PC-3 (cell line): ENCODE results near the gene CMBL. TPM values are rescaled to one million over a fixed set of nuclear protein-coding genes. Genes with fewer than 3 reads are reported as not detected.

Experiments used
- ATAC-seq: fragments of 200-7000 bp; cut with Tn5 transposase; 2 replicates; pipeline ENCODE4 v1.9.1; 2020; ENCODE audit warnings: mild to moderate bottlenecking, moderate library complexity
- BruUV-seq: library from RNA; stranded (reverse); fragments of 400-500 nt; replicated peaks from 2 replicates; lab custom pipeline; 2021; lab: Mats Ljungman, UMichigan
- CTCF ChIA-PET: fragments of 300-600 bp; sonication (Branson Sonifier 250); formaldehyde crosslinking; loops from one replicate; lab custom pipeline; 2022; ENCODE audit warnings: antibody characterized with exemption; lab: Charles Lee
- POLR2A ChIA-PET: fragments of 300-600 bp; sonication (Branson Sonifier 250); formaldehyde crosslinking; loops from one replicate; lab custom pipeline; 2022; ENCODE audit warnings: antibody characterized with exemption; ENCODE audit not compliant: unreplicated experiment; lab: Charles Lee
- DNase-seq: peaks from one replicate; pipeline ENCODE4 v3.0.0-alpha.2; 2015
- H2AFZ ChIP-seq: fragments of 300-600 bp; sonication (generic); 2 replicates; pipeline ENCODE4 v1.6.0; 2016; ENCODE audit warnings: antibody characterized with exemption, low read length
- H3F3A ChIP-seq: fragments of 300-600 bp; sonication (generic); one replicate; pipeline ENCODE4 v1.6.0; 2017; ENCODE audit warnings: antibody characterized with exemption, low read length, control low read depth, mild to moderate bottlenecking; ENCODE audit not compliant: unreplicated experiment
- H3K27ac ChIP-seq: fragments of 300-600 bp; sonication (generic); 2 replicates; pipeline ENCODE4 v1.5.1; 2016; ENCODE audit warnings: mild to moderate bottlenecking, low read length
- H3K27me3 ChIP-seq: fragments of 300-600 bp; sonication (generic); 2 replicates; pipeline ENCODE4 v1.6.1; 2016; ENCODE audit warnings: low read length, mixed read lengths
- H3K36me3 ChIP-seq: fragments of 300-600 bp; sonication (generic); 2 replicates; pipeline ENCODE4 v1.6.1; 2016; ENCODE audit warnings: low read depth, mixed run types, low read length, mixed read lengths
- H3K4me1 ChIP-seq: fragments of 300-600 bp; sonication (generic); 2 replicates; pipeline ENCODE4 v1.5.1; 2016; ENCODE audit warnings: low read length; ENCODE audit not compliant: insufficient read depth
- H3K4me2 ChIP-seq: fragments of 300-600 bp; sonication (generic); 2 replicates; pipeline ENCODE4 v1.6.0; 2016; ENCODE audit warnings: low read length
- H3K4me3 ChIP-seq: fragments of 300-600 bp; sonication (generic); 2 replicates; pipeline ENCODE4 v1.5.1; 2016; ENCODE audit warnings: mild to moderate bottlenecking, low read length, mixed read lengths
- H3K79me2 ChIP-seq: fragments of 300-600 bp; sonication (generic); 2 replicates; pipeline ENCODE4 v1.6.1; 2017; ENCODE audit warnings: low read length, mixed read lengths
- H3K9ac ChIP-seq: fragments of 300-600 bp; sonication (generic); 2 replicates; pipeline ENCODE4 v1.6.0; 2016; ENCODE audit warnings: mild to moderate bottlenecking, low read length
- H3K9me2 ChIP-seq: fragments of 300-600 bp; sonication (generic); replicated peaks from 2 replicates; pipeline ENCODE4 v1.6.1; 2016; ENCODE audit warnings: mixed run types, low read length, mixed read lengths
- H3K9me3 ChIP-seq: fragments of 300-600 bp; sonication (generic); 2 replicates; pipeline ENCODE4 v1.6.1; 2016; ENCODE audit warnings: low read length, mixed read lengths
- H4K20me1 ChIP-seq: fragments of 300-600 bp; sonication (generic); 2 replicates; pipeline ENCODE4 v1.6.1; 2016; ENCODE audit warnings: low read length, mixed read lengths
- CTCF ChIP-seq: fragments of 300-600 bp; sonication (generic); conservative IDR thresholded peaks from 2 replicates; pipeline ENCODE4 v1.5.1; 2017; ENCODE audit warnings: antibody characterized with exemption, low read depth, mild to moderate bottlenecking, low read length
- EZH2 ChIP-seq: fragments of 300-600 bp; sonication (generic); IDR thresholded peaks from one replicate; pipeline ENCODE4 v1.6.1; 2017; ENCODE audit warnings: antibody characterized with exemption, mild to moderate bottlenecking, low read length; ENCODE audit not compliant: unreplicated experiment
- EZH2phosphoT487 ChIP-seq: fragments of 300-600 bp; sonication (generic); IDR thresholded peaks from 2 replicates; pipeline ENCODE4 v1.6.1; 2018; ENCODE audit warnings: mild to moderate bottlenecking, antibody characterized with exemption, low read length, borderline replicate concordance
- intact Hi-C: fragments of 100-400 bp; cut with micrococcal nuclease; formaldehyde crosslinking; loops from 2 replicates; pipeline ENCODE4 v1.9.0; 2023
- total RNA-seq: library from RNA; depleted of rRNA; stranded (reverse); fragments of >200 nt; gene quantifications from 2 replicates; pipeline ENCODE4 v1.2.3, GENCODE V29; 2014

The CMBL gene
- total RNA-seq, 1 experiment from 2014 or later: 35.7 TPM

GRCh38 chr5:10272053-10272874, 35.4 kb downstream of the CMBL start:
- Histone ChIP-seq H3K9ac (no peak overlapping the region), H3K4me2 (no peak overlapping the region), H3K9me3 (no peaks in the 10 kb centered on the region), H3K79me2 (no peaks in the 10 kb centered on the region), H3K4me3 (no peak overlapping the region), H3K27ac (no peak overlapping the region), H4K20me1 (no peaks in the 10 kb centered on the region), H3K36me3 (no peaks in the 10 kb centered on the region), H3K9me2 (no peaks in the 10 kb centered on the region), H3F3A (no peaks in the 10 kb centered on the region), H3K27me3 (no peaks in the 10 kb centered on the region), H3K4me1 (peaks cover 3% of the 10 kb centered on the region), H2AFZ (no peak overlapping the region)
- no TSS peak for BruUV-seq
- TF ChIP-seq CTCF: no peak
- POLR2A ChIA-PET: no interaction called here
- CTCF ChIA-PET: no interaction called here
- intact Hi-C loops: no loop called here
- ATAC-seq (no peak), DNase-seq (no peak)

GRCh38 chr5:10268100-10268499, 39.6 kb downstream of the CMBL start:
- Histone ChIP-seq H3K9me3 (no peaks in the 10 kb centered on the region), H3K9me2 (no peaks in the 10 kb centered on the region), H3K27me3 (no peaks in the 10 kb centered on the region), H2AFZ (no peak overlapping the region), H3K9ac (no peak overlapping the region), H3K4me1 (peaks cover 12% of the 10 kb centered on the region), H3K79me2 (no peaks in the 10 kb centered on the region), H4K20me1 (peaks cover 7% of the 10 kb centered on the region; the same call in 1 of the 2 replicates), H3K27ac (no peak overlapping the region), H3K36me3 (peaks cover 26% of the 10 kb centered on the region), H3K4me3 (no peak overlapping the region), H3F3A (peaks cover 16% of the 10 kb centered on the region), H3K4me2 (no peak overlapping the region)
- DNase-seq: no peak
- ChIA-PET CTCF (no interaction called here), POLR2A (interaction anchor here (0.6 kb wide), 1 partner anchor 125 kb away, joined by 8 read pairs; no protein-coding TSS in a partner anchor)
- TF ChIP-seq EZH2phosphoT487: no peak
- ATAC-seq: no peak
- intact Hi-C loops: no loop called here
- BruUV-seq: no TSS peak

- Histone ChIP-seq H3K4me2 (0 out of 2 replicates have a peak overlapping the region, but pooled peaks have one; percentile 2), H3K79me2 (no peaks in the 10 kb centered on the region), H3K9me2 (no peaks in the 10 kb centered on the region), H3K27ac (peak overlapping the region; percentile 46), H2AFZ (no peak overlapping the region), H4K20me1 (peaks cover 7% of the 10 kb centered on the region; the same call in 1 of the 2 replicates), H3F3A (peaks cover 20% of the 10 kb centered on the region), H3K4me1 (peaks cover 12% of the 10 kb centered on the region), H3K9me3 (no peaks in the 10 kb centered on the region), H3K27me3 (no peaks in the 10 kb centered on the region), H3K9ac (no peak overlapping the region), H3K4me3 (no peak overlapping the region), H3K36me3 (peaks cover 38% of the 10 kb centered on the region)
- intact Hi-C loops: no loop called here
- POLR2A ChIA-PET: no interaction called here
- TF ChIP-seq EZH2phosphoT487: no peak
- no peak for TF ChIP-seq CTCF
- TF ChIP-seq EZH2: no peak
- CTCF ChIA-PET: no interaction called here
- BruUV-seq: no TSS peak
- peak; percentile 46 for DNase-seq
- no peak; the same call in 1 of the 2 replicates for ATAC-seq
Measured at GRCh38 chr5:10266839-10267238, 40.9 kb downstream of the CMBL start.
